AG04449 (cell line): Measurements from ENCODE around the gene OR10A6.

ENCODE experiments used
- CTCF ChIA-PET: fragments of 350-600 bp; formaldehyde crosslinking; extraction: SDS; loops from one replicate; lab custom pipeline; 2021; ENCODE audit warnings: antibody characterized with exemption; lab: Yijun Ruan, JAX
- POLR2A ChIA-PET: fragments of 400-600, 350-600 bp; formaldehyde crosslinking; extraction: SDS; loops from one replicate; lab custom pipeline; 2020; ENCODE audit warnings: antibody characterized with exemption, inconsistent platforms; lab: Yijun Ruan, JAX
- DNase-seq: peaks from one replicate; pipeline ENCODE4 v3.0.0-alpha.2; 2010; ENCODE audit warnings: low read depth, low spot score
- H3K4me3 ChIP-seq: 2 replicates; pipeline ENCODE4 v1.5.1; 2011; ENCODE audit warnings: low read depth, mild to moderate bottlenecking, control low read depth, low read length
- TF ChIP-seq, protein P1 (sequence below): IDR thresholded peaks from one replicate; pipeline ENCODE4 v1.5.1; 2011; ENCODE audit warnings: mild to moderate bottlenecking, moderate library complexity, low read length, control low read depth, inconsistent platforms; ENCODE audit not compliant: insufficient read depth; ENCODE audit errors: missing control alignments

The OR10A6 gene

DNA sequence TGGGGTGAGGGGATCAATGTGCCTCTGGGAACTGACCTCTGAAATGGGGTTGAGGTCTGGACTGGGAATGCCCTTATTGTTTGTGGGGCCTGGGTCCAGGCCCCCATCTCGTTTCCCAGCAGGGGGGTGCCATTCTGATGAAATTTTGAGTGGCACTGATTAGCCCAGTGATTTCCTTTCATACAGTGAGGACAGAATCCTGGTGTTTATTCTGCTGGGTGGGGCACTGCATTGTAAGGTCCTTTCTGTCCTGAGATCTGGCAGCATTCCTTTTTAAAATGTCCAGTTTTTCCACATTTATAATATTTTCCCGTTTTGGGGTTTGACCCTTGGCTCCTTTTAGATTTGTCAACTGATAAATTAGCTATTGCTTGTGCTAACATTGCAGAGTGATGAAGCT, 27.1 kb downstream of the OR10A6 start:
- ChIA-PET POLR2A (interaction anchor here (1.0 to 2.0 kb wide), 2 partner anchors 43 to 83 kb away, joined by 4 to 8 read pairs; partner anchors contain the start of gene EIF3F), CTCF (interaction anchor here (1.3 to 12.1 kb wide), 10 partner anchors 11 to 195 kb away, joined by 4 to 337 read pairs (median 20); partner anchors contain the start of gene EIF3F)
- no peak for DNase-seq
- TF ChIP-seq, protein P1, sequence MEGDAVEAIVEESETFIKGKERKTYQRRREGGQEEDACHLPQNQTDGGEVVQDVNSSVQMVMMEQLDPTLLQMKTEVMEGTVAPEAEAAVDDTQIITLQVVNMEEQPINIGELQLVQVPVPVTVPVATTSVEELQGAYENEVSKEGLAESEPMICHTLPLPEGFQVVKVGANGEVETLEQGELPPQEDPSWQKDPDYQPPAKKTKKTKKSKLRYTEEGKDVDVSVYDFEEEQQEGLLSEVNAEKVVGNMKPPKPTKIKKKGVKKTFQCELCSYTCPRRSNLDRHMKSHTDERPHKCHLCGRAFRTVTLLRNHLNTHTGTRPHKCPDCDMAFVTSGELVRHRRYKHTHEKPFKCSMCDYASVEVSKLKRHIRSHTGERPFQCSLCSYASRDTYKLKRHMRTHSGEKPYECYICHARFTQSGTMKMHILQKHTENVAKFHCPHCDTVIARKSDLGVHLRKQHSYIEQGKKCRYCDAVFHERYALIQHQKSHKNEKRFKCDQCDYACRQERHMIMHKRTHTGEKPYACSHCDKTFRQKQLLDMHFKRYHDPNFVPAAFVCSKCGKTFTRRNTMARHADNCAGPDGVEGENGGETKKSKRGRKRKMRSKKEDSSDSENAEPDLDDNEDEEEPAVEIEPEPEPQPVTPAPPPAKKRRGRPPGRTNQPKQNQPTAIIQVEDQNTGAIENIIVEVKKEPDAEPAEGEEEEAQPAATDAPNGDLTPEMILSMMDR = no peak
- no peak overlapping the region for H3K4me3 ChIP-seq

DNA sequence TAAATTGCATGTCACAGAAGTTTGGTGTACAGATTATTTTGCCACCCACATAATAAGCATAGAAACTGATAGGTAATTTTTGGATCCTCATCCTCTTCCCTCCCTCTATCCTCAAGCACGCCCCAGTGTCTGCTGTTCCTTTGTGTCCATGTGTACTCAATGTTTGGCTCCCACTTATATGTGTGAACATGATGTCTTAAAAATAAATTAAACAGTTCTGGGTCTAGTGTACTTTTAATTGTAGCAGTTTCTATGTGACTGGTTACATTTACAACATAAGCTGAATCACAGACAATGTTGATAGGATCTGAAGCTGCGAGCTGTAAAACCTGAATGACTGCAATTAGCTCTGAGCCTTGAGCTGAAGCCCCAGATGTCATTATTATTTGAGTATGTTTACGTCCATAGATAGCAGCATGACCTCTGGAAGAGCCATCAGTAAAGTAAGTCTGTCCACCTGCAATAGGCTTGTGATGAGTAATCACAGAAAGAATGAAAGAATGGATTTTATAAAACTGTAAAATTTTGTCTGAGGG, 29.7 kb downstream of the OR10A6 start:
- TF ChIP-seq, protein P1 = no peak
- CTCF ChIA-PET = interaction anchor here (1.3 to 12.1 kb wide), 7 partner anchors 8 to 198 kb away, joined by 3 to 337 read pairs (median 38); partner anchors contain the start of gene EIF3F
- POLR2A ChIA-PET = no interaction called here
- H3K4me3 ChIP-seq = no peak overlapping the region
- DNase-seq = no peak

DNA sequence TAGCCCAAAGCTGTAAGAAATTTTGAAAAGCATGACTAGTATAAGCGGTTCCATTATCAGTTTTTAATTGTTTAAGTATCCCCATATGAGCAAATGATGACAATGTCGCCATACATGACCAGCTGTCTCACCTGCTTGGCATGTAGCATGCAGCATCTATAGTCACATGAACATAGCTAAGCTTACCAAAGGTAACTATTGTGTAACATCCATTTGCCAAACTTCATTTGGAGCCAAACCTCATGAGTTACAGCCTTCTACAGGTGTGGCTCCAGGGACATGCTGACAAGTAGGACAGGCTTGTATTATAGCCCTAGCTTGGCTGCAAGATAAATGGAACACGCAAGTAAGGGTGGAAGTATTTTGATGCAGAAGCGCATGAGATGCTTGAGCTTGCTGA, 30.4 kb downstream of the OR10A6 start:
- POLR2A ChIA-PET = no interaction called here
- TF ChIP-seq, protein P1 = no peak
- CTCF ChIA-PET = interaction anchor here (1.7 to 12.1 kb wide), 3 partner anchors 8 to 106 kb away, joined by 4 to 337 read pairs (median 119); partner anchors contain the start of gene EIF3F
- no peak overlapping the region for H3K4me3 ChIP-seq
- DNase-seq = no peak

DNA sequence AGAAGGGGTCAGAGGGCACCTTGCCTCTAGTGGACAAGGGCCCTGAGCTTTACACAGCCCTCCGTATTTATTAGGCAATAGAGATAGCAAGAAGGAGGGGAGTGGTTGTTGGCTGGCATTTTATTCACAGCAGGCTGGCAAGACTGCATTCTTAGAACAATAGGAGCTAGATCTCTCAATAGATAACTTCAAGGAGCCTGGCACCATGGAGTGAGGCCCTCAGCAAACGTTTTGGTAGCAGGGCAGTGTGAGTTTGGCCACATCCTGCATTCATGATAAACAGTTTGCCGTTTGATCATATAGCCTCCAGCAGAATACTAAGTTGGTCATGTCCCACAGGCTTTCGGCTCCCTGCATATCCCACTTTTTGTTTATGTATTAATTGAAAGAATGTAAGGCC, 31.6 kb downstream of the OR10A6 start:
- H3K4me3 ChIP-seq = no peak overlapping the region
- POLR2A ChIA-PET = no interaction called here
- TF ChIP-seq, protein P1 = no peak
- CTCF ChIA-PET = interaction anchor here (1.8 to 2.0 kb wide), 2 partner anchors 87 to 90 kb away, joined by 6 to 15 read pairs; partner anchors contain the start of gene EIF3F
- DNase-seq = no peak

DNA sequence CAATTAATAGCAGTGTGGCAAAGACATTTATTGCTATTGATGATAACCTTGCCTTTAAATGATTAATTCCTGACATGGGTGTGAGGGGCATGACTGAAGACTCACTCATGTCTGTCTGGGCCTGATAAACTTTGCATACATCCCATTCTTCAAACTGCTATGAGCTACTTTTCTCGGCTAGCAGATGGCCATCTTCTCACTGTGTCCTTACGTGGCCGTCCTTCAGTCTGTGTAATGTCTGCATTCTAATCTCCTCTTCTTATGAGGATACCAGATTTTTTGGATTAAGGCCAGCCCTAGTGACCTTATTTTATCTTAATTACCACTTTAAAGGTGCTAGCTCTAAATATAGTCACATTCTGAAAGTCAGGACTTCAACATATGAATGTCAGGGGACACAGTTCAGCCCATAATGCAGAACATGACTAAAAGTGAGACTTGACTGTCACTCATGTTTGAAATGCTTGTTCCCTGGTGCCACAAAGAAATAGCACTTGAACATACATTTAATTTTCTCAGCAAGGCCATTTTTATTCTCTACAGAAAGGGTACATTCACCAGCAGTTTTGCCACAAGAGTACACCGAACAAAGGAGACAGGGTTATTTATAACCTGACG, 32.3 kb downstream of the OR10A6 start:
- POLR2A ChIA-PET = no interaction called here
- CTCF ChIA-PET = interaction anchor here (1.8 to 2.0 kb wide), 2 partner anchors 88 to 90 kb away, joined by 6 to 15 read pairs; partner anchors contain the start of gene EIF3F
- TF ChIP-seq, protein P1 = no peak
- no peak for DNase-seq
- no peak overlapping the region for H3K4me3 ChIP-seq
